ENCODE results near the gene ZNF780A. TPM values are rescaled to one million over a fixed set of nuclear protein-coding genes. Genes with fewer than 3 reads are reported as not detected.
"Not testable (repeated sequence)": the region's sequence is repeated elsewhere in the genome, so short reads cannot be mapped to it uniquely, and the experiment has no call there.

ZNF780A gene
- total and polyA plus RNA-seq, 8 donors: 7.4 to 19.7 (median 13.0) TPM

DNA sequence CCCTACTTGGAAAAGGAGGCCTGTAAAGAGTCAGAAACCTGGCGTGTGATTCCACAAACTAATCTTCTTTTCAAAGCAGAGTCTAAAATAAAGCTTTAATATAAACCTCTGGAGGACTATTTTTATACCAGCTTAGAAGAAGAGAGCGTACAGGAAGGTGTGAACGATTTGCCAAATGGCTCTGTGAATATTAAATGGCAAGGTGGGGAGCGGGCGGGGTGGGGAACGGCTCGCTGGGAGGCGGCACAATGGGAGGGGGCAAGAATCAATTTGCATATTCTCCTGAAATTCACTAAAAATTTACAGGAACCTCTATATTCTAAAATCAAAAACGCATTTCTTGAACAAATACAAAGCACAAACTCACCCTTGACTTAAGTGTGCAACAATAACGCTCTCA is 35.7 kb downstream of the ZNF780A start:
- Histone ChIP-seq H3K27me3 (no peaks in the 10 kb centered on the region), H3K4me1 (peaks cover 0 to 13% (median 3%) of the 10 kb centered on the region in 3 donors), H3K4me3 (peak overlapping the region; percentile 69 to 84 (median 76)), H3K36me3 (no peaks in the 10 kb centered on the region), H3K9me3 (no peaks in the 10 kb centered on the region), H3K27ac (no peak overlapping the region)
- DNase-seq (no peak), ATAC-seq (no peak), FAIRE-seq (no peak)
- intact Hi-C loops (cut with DNase I): no loop called here
- no peak for TF ChIP-seq CTCF (IDR thresholded peaks at IDR 0.05)
- 37 to 43% methylated on average over 10 of the region's 10 CpGs for WGBS, 2 donors

GRCh38 chr19:40054632-40055031 is 36.1 kb downstream of the ZNF780A start:
- H3K4me3 ChIP-seq: peak overlapping the region in 1 of 4 donors; percentile 76
- peaks cover 0 to 13% (median 3%) of the 10 kb centered on the region in 3 donors for H3K4me1 ChIP-seq
- intact Hi-C loops (cut with DNase I): no loop called here
- H3K27me3 ChIP-seq: no peaks in the 10 kb centered on the region
- no peak for TF ChIP-seq CTCF (IDR thresholded peaks at IDR 0.05)
- ATAC-seq (no peak), FAIRE-seq (no peak), DNase-seq (no peak)
- WGBS, 2 donors: 91 to 93% methylated on average over 9 of the region's 9 CpGs
- H3K9me3 ChIP-seq: no peaks in the 10 kb centered on the region
- no peaks in the 10 kb centered on the region for H3K36me3 ChIP-seq
- no peak overlapping the region for H3K27ac ChIP-seq

- Histone ChIP-seq H3K27me3 (no peaks in the 10 kb centered on the region), H3K4me3 (no peak overlapping the region), H3K27ac (no peak overlapping the region), H3K9me3 (no peaks in the 10 kb centered on the region), H3K36me3 (peaks cover 0 to 3% (median 0%) of the 10 kb centered on the region in 3 donors), H3K4me1 (peaks cover 0 to 13% (median 3%) of the 10 kb centered on the region in 3 donors)
- intact Hi-C loops (cut with DNase I): no loop called here
- FAIRE-seq (no peak), DNase-seq (no peak), ATAC-seq (no peak)
- 96 to 98% methylated on average over 2 of the region's 2 CpGs for WGBS, 2 donors
- no peak for TF ChIP-seq CTCF (IDR thresholded peaks at IDR 0.05)
Observed at GRCh38 chr19:40053491-40053890, 37.3 kb downstream of the ZNF780A start.

DNA sequence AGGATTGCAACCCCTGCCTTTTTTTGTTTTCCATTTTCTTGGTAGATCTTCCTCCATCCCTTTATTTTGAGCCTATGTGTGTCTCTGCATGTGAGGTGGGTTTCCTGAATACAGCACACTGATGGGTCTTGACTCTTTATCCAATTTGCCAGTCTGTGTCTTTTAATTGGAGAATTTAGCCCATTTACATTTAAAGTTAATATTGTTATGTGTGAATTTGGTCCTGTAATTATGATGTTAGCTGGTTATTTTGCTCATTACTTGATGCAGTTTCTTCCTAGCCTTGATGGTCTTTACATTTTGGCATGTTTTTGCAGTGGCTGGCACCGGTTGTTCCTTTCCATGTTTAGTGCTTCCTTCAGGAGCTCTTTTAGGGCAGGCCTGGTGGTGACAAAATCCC is 49.0 kb downstream of the ZNF780A start:
- ATAC-seq; H3K4me3 ChIP-seq; FAIRE-seq; DNase-seq; H3K9me3 ChIP-seq; H3K27ac ChIP-seq; H3K27me3 ChIP-seq; H3K4me1 ChIP-seq; intact Hi-C loops (cut with DNase I): not testable (repeated sequence)
- H3K36me3 ChIP-seq: peaks cover 0 to 21% (median 5%) of the 10 kb centered on the region in 3 donors
- whole genome bisulfite sequencing, 2 donors: 86 to 94% methylated on average over 1 of the region's 1 CpG

DNA sequence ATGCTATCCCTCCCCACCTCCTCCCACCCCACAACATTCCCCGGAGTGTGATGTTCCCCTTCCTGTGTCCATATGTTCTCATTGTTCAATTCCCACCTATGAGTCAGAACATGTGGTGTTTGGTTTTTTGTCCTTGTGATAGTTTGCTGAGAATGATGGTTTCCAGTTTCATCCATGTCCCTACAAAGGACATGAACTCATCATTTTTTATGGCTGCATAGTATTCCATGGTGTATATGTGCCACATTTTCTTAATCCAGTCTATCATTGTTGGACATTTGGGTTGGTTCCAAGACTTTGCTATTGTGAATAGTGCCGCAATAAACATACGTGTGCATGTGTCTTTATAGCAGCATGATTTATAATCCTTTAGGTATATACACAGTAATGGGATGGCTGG is 52.7 kb downstream of the ZNF780A start:
- ATAC-seq; H3K4me1 ChIP-seq; DNase-seq; H3K4me3 ChIP-seq; H3K27ac ChIP-seq; H3K27me3 ChIP-seq; intact Hi-C loops (cut with DNase I); H3K9me3 ChIP-seq; FAIRE-seq; H3K36me3 ChIP-seq: not testable (repeated sequence)
- 96% methylated on average over 1 to 3 of the region's 3 CpGs for WGBS, 2 donors

GRCh38 chr19:40035996-40036395 is 54.7 kb downstream of the ZNF780A start:
- no peak for FAIRE-seq
- Histone ChIP-seq H3K4me1 (no peaks in the 10 kb centered on the region), H3K9me3 (peaks cover 0 to 6% (median 3%) of the 10 kb centered on the region in 4 donors), H3K27me3 (no peaks in the 10 kb centered on the region), H3K27ac (no peak overlapping the region), H3K36me3 (no peaks in the 10 kb centered on the region), H3K4me3 (no peak overlapping the region)
- DNase-seq: no peak
- intact Hi-C loops (cut with DNase I): no loop called here
- no peak for ATAC-seq
- TF ChIP-seq CTCF (IDR thresholded peaks at IDR 0.05): no peak
- WGBS, 2 donors: 96 to 98% methylated on average over 4 of the region's 4 CpGs
